Activated T-cell treated with anti-CD3 and anti-CD28 coated beads for 4 hours (primary cell): ENCODE measurements around the gene CDH2.

Experiments
- DNase-seq: peaks from one replicate; pipeline ENCODE4 v3.0.0-alpha.2; 2020

Gene CDH2

GRCh38 chr18:28125051-28125450 is 51.9 kb downstream of the CDH2 start:
- no peak for DNase-seq

- no peak for DNase-seq
Observed at GRCh38 chr18:28124131-28125029, 52.5 kb downstream of the CDH2 start.

- no peak for DNase-seq
Observed at GRCh38 chr18:28123401-28124030, 53.4 kb downstream of the CDH2 start.

- no peak for DNase-seq
Observed at GRCh38 chr18:28120828-28121515, 56.0 kb downstream of the CDH2 start.

- DNase-seq = no peak
Observed at GRCh38 chr18:28116461-28116860, 60.5 kb downstream of the CDH2 start.

- no peak for DNase-seq
Observed at GRCh38 chr18:28115149-28115550, 61.8 kb downstream of the CDH2 start.

- no peak for DNase-seq
Observed at GRCh38 chr18:28114472-28114871, 62.5 kb downstream of the CDH2 start.

GRCh38 chr18:28113271-28114029 is 63.5 kb downstream of the CDH2 start:
- DNase-seq = no peak

GRCh38 chr18:28112056-28112470 is 64.9 kb downstream of the CDH2 start:
- no peak for DNase-seq

GRCh38 chr18:28110924-28111323 is 66.0 kb downstream of the CDH2 start:
- no peak for DNase-seq

GRCh38 chr18:28109781-28110560 is 67.0 kb downstream of the CDH2 start:
- no peak for DNase-seq

GRCh38 chr18:28108814-28109213 is 68.1 kb downstream of the CDH2 start:
- no peak for DNase-seq

GRCh38 chr18:28108254-28108653 is 68.7 kb downstream of the CDH2 start:
- DNase-seq = no peak

GRCh38 chr18:28099237-28099636 is 77.7 kb downstream of the CDH2 start:
- no peak for DNase-seq

GRCh38 chr18:28095631-28096030 is 81.3 kb downstream of the CDH2 start:
- DNase-seq = no peak

GRCh38 chr18:28095041-28095440 is 81.9 kb downstream of the CDH2 start:
- DNase-seq = no peak

GRCh38 chr18:28091197-28091596 is 85.7 kb downstream of the CDH2 start:
- no peak for DNase-seq

GRCh38 chr18:28088477-28088876 is 88.5 kb downstream of the CDH2 start:
- DNase-seq = no peak

- no peak for DNase-seq
Observed at GRCh38 chr18:28086670-28087552, 90.0 kb downstream of the CDH2 start.

- DNase-seq = no peak
Observed at GRCh38 chr18:28081516-28081915, 95.4 kb downstream of the CDH2 start.

GRCh38 chr18:28080876-28081300 is 96.0 kb downstream of the CDH2 start:
- DNase-seq = no peak
